Thymus (tissue), 11 donors: Measurements from ENCODE around the gene KCNJ2. TPM values are rescaled to one million over a fixed set of nuclear protein-coding genes. Genes with fewer than 3 reads are reported as not detected.

Experiments
- DNase-seq, 9 donors: peaks; one replicate each; pipeline ENCODE4 v3.0.0-alpha.2; 2013; ENCODE audit warnings: low spot score in 9 of 9, low read depth in 6 of 9, missing footprints in 1 of 9
- H3K27ac ChIP-seq, 2 donors: one replicate each; pipeline ENCODE4 v1.5.1; 2013; ENCODE audit warnings: control low read depth in 1 of 2, low read depth in 1 of 2, low read length in 1 of 2, mild to moderate bottlenecking in 1 of 2, moderate library complexity in 1 of 2
- H3K27me3 ChIP-seq, 2 donors: one replicate each; pipeline ENCODE4 v1.5.1; 2013; ENCODE audit warnings: low read length in 1 of 2; ENCODE audit not compliant: control insufficient read depth in 2 of 2, insufficient read depth in 1 of 2
- H3K36me3 ChIP-seq, 2 donors: one replicate each; pipeline ENCODE4 v1.5.1; 2013; ENCODE audit warnings: low read length in 1 of 2, mild to moderate bottlenecking in 1 of 2, moderate library complexity in 1 of 2; ENCODE audit not compliant: control insufficient read depth in 2 of 2, insufficient read depth in 2 of 2
- H3K4me1 ChIP-seq, 2 donors: one replicate each; pipeline ENCODE4 v1.5.1; 2013; ENCODE audit warnings: low read length in 2 of 2; ENCODE audit not compliant: control insufficient read depth in 2 of 2, insufficient read depth in 2 of 2
- H3K4me3 ChIP-seq, 2 donors: one replicate each; pipeline ENCODE4 v1.5.1; 2013; ENCODE audit warnings: low read length in 2 of 2, control low read depth in 1 of 2, mild to moderate bottlenecking in 1 of 2
- H3K9me3 ChIP-seq, 2 donors: one replicate each; pipeline ENCODE4 v1.5.1; 2013; ENCODE audit warnings: low read length in 1 of 2, mild to moderate bottlenecking in 1 of 2; ENCODE audit not compliant: control insufficient read depth in 2 of 2, insufficient read depth in 1 of 2
- WGBS: extraction: QIAGEN DNeasy Blood & Tissue Kit; methylation state at CpG from one replicate; pipeline ENCODE4 v1.1.7; 2013; 5-methylcytosine and 5-hydroxymethylcytosine counted together
- polyA plus RNA-seq: library from polyadenylated mRNA; stranded (reverse); fragments of 200-250 nt; gene quantifications from one replicate; pipeline ENCODE4 v1.2.3, GENCODE V29; 2013
- total RNA-seq: library from RNA; stranded (reverse); fragments of 120-200 nt; gene quantifications from one replicate; pipeline ENCODE4 v1.2.4, GENCODE V29; 2013
- donor health status: healthy.

Gene KCNJ2
- total and polyA plus RNA-seq, 2 donors: 3.1 to 5.3 TPM

- peak in 4 of 9 donors; percentile 7 to 32 (median 12) for DNase-seq
- Histone ChIP-seq H3K9me3 (no peaks in the 10 kb centered on the region), H3K4me1 (no peaks in the 10 kb centered on the region), H3K27me3 (no peaks in the 10 kb centered on the region), H3K4me3 (no peak overlapping the region), H3K36me3 (no peaks in the 10 kb centered on the region), H3K27ac (no peak overlapping the region)
- 44% methylated on average over 6 of the region's 6 CpGs for WGBS
Measured at GRCh38 chr17:70144260-70144846, 25.0 kb upstream of the KCNJ2 start.

GRCh38 chr17:70153210-70153609 lies 16.1 kb upstream of the KCNJ2 start:
- Histone ChIP-seq H3K27ac (no peak overlapping the region), H3K27me3 (no peaks in the 10 kb centered on the region), H3K36me3 (no peaks in the 10 kb centered on the region), H3K4me3 (no peak overlapping the region), H3K9me3 (no peaks in the 10 kb centered on the region), H3K4me1 (no peaks in the 10 kb centered on the region)
- WGBS: 97% methylated on average over 3 of the region's 3 CpGs
- no peak for DNase-seq

GRCh38 chr17:70157151-70157550 lies 12.2 kb upstream of the KCNJ2 start:
- no peaks in the 10 kb centered on the region for H3K27me3 ChIP-seq
- no peak overlapping the region for H3K4me3 ChIP-seq
- H3K4me1 ChIP-seq: no peaks in the 10 kb centered on the region
- H3K9me3 ChIP-seq: no peaks in the 10 kb centered on the region
- DNase-seq: no peak
- no peaks in the 10 kb centered on the region for H3K36me3 ChIP-seq
- no peak overlapping the region for H3K27ac ChIP-seq
- 88% methylated on average over 4 of the region's 4 CpGs for WGBS

- 94% methylated on average over 4 of the region's 4 CpGs for WGBS
- no peaks in the 10 kb centered on the region for H3K9me3 ChIP-seq
- no peaks in the 10 kb centered on the region for H3K36me3 ChIP-seq
- H3K4me3 ChIP-seq: no peak overlapping the region
- no peaks in the 10 kb centered on the region for H3K4me1 ChIP-seq
- DNase-seq: no peak
- no peak overlapping the region for H3K27ac ChIP-seq
- no peaks in the 10 kb centered on the region for H3K27me3 ChIP-seq
Measured at GRCh38 chr17:70158180-70158579, 11.2 kb upstream of the KCNJ2 start.

GRCh38 chr17:70158591-70158990 lies 10.7 kb upstream of the KCNJ2 start:
- 94% methylated on average over 6 of the region's 6 CpGs for WGBS
- no peak overlapping the region for H3K27ac ChIP-seq
- H3K9me3 ChIP-seq: no peaks in the 10 kb centered on the region
- no peaks in the 10 kb centered on the region for H3K27me3 ChIP-seq
- H3K4me3 ChIP-seq: no peak overlapping the region
- DNase-seq: no peak
- H3K4me1 ChIP-seq: no peaks in the 10 kb centered on the region
- no peaks in the 10 kb centered on the region for H3K36me3 ChIP-seq

GRCh38 chr17:70159980-70160379 lies 9.4 kb upstream of the KCNJ2 start:
- H3K27ac ChIP-seq: no peak overlapping the region
- 78% methylated on average over 2 of the region's 2 CpGs for WGBS
- no peak for DNase-seq
- H3K27me3 ChIP-seq: no peaks in the 10 kb centered on the region
- H3K4me1 ChIP-seq: no peaks in the 10 kb centered on the region
- H3K4me3 ChIP-seq: no peak overlapping the region
- H3K9me3 ChIP-seq: no peaks in the 10 kb centered on the region
- H3K36me3 ChIP-seq: no peaks in the 10 kb centered on the region

- H3K27me3 ChIP-seq: no peaks in the 10 kb centered on the region
- H3K4me3 ChIP-seq: no peak overlapping the region
- WGBS: 99% methylated on average over 1 of the region's 1 CpG
- H3K27ac ChIP-seq: no peak overlapping the region
- no peak for DNase-seq
- no peaks in the 10 kb centered on the region for H3K4me1 ChIP-seq
- H3K9me3 ChIP-seq: no peaks in the 10 kb centered on the region
- no peaks in the 10 kb centered on the region for H3K36me3 ChIP-seq
Measured at GRCh38 chr17:70161519-70161918, 7.8 kb upstream of the KCNJ2 start.

- no peaks in the 10 kb centered on the region for H3K9me3 ChIP-seq
- H3K27me3 ChIP-seq: peaks cover 14 to 25% of the 10 kb centered on the region in 2 donors
- DNase-seq: no peak
- H3K4me1 ChIP-seq: peaks cover 8 to 14% of the 10 kb centered on the region in 2 donors
- H3K4me3 ChIP-seq: no peak overlapping the region
- no peak overlapping the region for H3K27ac ChIP-seq
- 91% methylated on average over 2 of the region's 2 CpGs for WGBS
- H3K36me3 ChIP-seq: no peaks in the 10 kb centered on the region
Measured at GRCh38 chr17:70165383-70165782, 3.9 kb upstream of the KCNJ2 start.

- 94% methylated on average over 4 of the region's 4 CpGs for WGBS
- H3K4me1 ChIP-seq: peaks cover 8 to 14% of the 10 kb centered on the region in 2 donors
Measured at GRCh38 chr17:70166615-70167014, 2.7 kb upstream of the KCNJ2 start.

More at GRCh38 chr17:70166615-70167014, 2.7 kb upstream of the KCNJ2 start:
- peaks cover 22 to 37% of the 10 kb centered on the region in 2 donors for H3K27me3 ChIP-seq
- H3K36me3 ChIP-seq: no peaks in the 10 kb centered on the region
- DNase-seq: no peak
- H3K9me3 ChIP-seq: no peaks in the 10 kb centered on the region
- no peak overlapping the region for H3K27ac ChIP-seq
- no peak overlapping the region for H3K4me3 ChIP-seq
